Tibial nerve (tissue), 3 donors: ENCODE data around the gene DGKD.

Source experiments
- POLR2A ChIP-seq, 2 donors: fragments of 450-650 bp; IDR thresholded peaks; one replicate each; pipeline ENCODE4 v1.6.1; 2017; ENCODE audit warnings: antibody characterized with exemption in 2 of 2, mild to moderate bottlenecking in 2 of 2, moderate library complexity in 2 of 2
- TF ChIP-seq, protein P1 (sequence below), 5 experiments: fragments of 200-600 bp in 3 of 5; fragments of 450-650 bp in 2 of 5; sonication (generic) in 3 of 5; IDR thresholded peaks; one replicate each; pipeline ENCODE4 v1.5.1; 2016 to 2019; ENCODE audit warnings: antibody characterized with exemption in 5 of 5, mild to moderate bottlenecking in 3 of 5, moderate library complexity in 2 of 5

DNA sequence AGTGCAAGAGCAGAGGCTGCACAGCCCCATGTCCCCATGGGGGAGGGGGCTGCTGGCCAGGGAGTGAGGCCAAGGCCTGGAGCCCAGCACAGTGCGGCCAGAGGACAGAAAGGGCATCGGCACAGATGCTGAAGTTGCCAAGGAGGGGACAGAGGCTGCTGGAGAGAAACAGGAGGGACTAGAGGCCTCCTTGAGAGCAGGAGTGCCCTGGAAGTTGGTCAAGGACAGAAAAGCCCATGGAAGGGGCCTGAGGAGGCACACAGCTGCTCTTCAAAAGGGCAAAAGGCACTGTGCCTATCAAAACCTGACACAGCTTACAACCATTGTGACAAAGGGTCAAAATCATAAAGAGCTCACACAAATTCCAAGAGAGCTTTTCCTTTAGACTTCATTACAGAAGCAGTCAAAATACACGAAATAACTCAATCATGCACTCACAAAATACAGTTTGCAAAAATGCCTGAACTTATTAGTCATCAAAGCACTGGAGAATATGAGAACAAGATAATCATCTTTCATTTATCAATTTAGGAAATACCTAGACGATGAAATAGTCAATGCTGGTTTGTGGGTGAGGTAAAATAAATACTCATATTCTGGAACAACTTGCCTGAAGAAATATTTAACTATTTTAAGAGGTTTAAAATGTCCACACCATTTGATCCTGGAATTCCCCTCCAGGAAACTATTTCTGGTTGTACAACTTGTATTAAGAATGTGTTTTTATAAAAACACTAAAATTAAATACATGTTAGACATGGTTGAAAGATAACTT lies 132.7 kb downstream of the DGKD start:
- TF ChIP-seq, protein P1, sequence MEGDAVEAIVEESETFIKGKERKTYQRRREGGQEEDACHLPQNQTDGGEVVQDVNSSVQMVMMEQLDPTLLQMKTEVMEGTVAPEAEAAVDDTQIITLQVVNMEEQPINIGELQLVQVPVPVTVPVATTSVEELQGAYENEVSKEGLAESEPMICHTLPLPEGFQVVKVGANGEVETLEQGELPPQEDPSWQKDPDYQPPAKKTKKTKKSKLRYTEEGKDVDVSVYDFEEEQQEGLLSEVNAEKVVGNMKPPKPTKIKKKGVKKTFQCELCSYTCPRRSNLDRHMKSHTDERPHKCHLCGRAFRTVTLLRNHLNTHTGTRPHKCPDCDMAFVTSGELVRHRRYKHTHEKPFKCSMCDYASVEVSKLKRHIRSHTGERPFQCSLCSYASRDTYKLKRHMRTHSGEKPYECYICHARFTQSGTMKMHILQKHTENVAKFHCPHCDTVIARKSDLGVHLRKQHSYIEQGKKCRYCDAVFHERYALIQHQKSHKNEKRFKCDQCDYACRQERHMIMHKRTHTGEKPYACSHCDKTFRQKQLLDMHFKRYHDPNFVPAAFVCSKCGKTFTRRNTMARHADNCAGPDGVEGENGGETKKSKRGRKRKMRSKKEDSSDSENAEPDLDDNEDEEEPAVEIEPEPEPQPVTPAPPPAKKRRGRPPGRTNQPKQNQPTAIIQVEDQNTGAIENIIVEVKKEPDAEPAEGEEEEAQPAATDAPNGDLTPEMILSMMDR (IDR thresholded peaks at IDR 0.05), result no peak
- TF ChIP-seq POLR2A (IDR thresholded peaks at IDR 0.05), result no peak
